HG03060 (cell line): ENCODE results near the gene ENOX1.

Experiments used
- ATAC-seq: cut with Tn5 transposase; IDR thresholded peaks from one replicate; pipeline ENCODE4 v1.9.1; 2021; ENCODE audit warnings: low read depth, moderate number of reproducible peaks; ENCODE audit not compliant: unreplicated experiment

Gene ENOX1

DNA sequence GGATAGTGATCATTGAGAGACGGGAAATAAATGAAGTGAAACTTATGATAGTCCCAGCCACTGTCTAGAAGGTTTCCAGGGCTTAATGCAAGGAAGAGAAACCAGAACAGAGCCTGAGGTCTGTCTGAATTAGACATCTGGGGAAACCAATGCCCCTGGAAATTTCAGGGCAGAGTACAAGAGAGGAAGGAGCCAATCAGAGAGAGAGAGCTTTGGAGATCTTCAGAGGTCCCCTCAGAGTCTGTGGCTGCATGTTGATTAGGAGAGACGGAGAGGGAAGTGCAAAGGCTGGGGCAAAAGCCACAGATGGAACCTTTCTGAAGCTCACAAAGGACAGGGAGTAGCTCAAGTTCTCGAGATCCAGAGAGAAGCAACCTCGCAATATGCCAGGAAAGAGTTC, 385.4 kb downstream of the ENOX1 start:
- ATAC-seq = no peak

GRCh38 chr13:43397111-43397510, 389.7 kb downstream of the ENOX1 start:
- ATAC-seq = no peak

GRCh38 chr13:43391036-43391435, 395.7 kb downstream of the ENOX1 start:
- ATAC-seq = no peak

DNA sequence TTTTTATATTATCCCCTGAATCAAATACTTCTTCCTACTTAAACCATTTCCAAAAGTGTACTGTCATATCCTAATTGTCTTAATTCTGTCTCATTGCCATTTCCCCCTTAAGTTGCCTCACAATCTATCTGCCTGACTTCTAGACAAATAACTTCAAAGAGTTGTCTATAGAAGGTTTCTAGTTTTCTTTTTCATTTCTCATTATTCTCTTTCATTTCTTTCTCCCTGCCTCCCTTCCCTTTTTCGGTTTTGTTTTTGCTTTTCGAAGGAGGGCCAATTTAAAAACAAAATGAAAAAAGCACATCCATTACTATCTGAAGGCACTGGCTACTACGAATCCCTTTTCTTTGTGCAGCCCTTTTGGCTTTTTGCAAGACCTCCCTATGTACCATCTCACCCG, 396.2 kb downstream of the ENOX1 start:
- no peak for ATAC-seq

DNA sequence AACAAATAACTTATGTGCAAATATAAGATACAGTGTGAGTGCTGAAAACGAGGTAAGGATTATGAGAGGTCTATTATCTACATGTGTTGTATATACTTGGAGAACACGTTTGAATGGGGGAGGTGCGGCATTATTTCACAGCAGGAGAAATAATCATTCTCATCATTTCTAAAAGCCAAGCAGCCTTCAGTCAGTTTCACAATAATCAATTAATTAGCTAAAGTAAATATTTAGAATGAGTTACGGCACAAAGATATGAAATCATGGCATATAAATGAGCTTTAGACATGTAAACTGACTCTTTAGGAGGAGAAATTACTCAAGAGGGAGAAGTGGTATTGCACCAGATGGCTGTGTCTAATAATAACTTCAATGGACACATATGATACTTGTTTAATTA, 396.8 kb downstream of the ENOX1 start:
- ATAC-seq = no peak

DNA sequence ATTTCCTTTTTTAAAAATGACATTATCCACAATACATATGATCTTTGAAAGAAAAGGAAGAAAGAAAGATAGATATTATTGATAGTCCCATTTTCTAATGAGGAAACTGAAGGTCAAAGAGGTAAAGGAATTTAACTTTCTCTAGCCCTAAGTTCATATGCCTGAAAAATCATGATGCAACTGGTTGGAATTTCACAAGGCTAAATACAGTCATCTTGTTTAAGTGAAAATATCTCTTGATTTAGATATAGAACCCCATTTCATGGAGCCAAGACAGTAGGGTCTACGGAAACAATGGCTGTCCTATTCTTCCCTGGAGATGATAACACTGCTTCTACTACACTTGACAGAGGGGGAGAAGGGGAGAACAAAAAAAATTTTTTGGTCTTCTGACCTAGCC, 397.2 kb downstream of the ENOX1 start:
- no peak for ATAC-seq

GRCh38 chr13:43388282-43389034, 398.3 kb downstream of the ENOX1 start:
- no peak for ATAC-seq

DNA sequence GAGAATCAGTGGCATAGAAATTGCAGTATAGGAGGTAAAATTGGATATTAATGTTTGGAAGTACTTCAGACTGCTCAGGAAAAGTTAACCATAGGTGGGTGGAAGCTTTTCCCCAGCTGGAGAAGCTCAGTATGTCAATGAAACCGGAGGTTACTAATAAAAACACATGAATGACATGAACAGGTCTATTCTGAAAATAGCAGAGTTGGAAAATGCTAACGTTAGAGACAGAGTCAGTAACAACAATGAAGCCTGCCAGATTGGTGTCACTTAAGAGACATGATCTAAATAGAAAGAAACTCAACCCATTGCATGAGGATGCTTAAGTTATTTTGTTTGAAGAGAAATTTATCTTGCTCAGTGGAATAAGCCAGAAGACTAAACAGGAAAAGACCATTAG, 398.9 kb downstream of the ENOX1 start:
- ATAC-seq = no peak

- no peak for ATAC-seq
Measured at GRCh38 chr13:43383498-43384165, 403.1 kb downstream of the ENOX1 start.

DNA sequence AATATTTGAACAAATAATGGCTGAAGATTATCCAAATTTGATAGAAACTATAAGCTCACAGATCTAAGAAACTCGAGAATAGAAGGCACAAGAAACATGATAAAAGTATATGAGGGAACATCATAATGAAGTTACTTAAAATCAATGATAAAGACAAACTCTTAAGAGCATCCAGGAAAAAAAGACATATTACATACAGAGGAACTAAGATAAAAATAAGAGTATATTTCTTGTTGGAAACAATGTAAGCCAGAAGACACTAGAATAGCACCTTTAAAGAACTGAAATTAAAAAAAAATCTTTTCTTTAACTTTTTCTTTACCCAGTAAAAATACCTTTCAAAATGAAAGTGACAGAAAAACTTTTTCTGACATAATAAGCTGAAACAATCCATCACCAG, 407.0 kb downstream of the ENOX1 start:
- no peak for ATAC-seq

- no peak for ATAC-seq
Measured at GRCh38 chr13:43377973-43378372, 408.8 kb downstream of the ENOX1 start.

DNA sequence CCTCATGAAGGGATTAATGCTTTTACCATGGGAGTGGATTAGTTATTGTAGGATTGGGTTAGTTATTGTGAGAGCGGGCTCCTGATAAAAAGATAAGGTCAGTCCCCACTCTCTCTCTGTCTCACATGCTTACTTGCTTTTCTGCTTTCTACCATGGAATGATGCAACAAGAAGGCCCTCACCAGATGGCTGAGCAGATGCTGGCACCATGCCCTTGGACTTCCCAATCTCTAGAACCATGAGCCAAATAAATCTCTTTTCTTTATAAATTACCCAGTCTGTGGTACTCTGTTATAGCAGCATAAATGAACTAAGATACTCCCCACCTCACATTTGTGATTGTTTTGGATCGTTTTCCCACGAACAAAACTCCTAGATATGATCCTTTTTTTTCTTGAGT, 409.6 kb downstream of the ENOX1 start:
- no peak for ATAC-seq

DNA sequence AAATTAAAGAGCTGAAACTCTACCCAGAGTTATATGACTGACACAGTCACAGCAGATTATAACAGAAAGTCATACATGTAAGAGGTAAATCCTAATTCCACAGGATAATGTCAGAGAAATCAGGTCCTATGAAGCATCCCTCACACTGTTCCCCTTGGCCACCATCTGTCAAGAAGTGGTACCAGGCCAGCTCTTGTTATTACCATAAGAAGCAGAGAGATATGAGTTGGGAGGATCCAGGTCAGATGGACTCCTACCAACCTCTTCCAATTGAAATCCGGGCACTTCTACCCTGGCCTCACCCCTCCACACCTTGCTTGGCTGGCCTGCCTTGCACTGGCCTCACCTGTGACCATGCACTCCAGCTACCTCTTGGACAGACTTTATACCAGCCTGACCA, 410.2 kb downstream of the ENOX1 start:
- no peak for ATAC-seq

DNA sequence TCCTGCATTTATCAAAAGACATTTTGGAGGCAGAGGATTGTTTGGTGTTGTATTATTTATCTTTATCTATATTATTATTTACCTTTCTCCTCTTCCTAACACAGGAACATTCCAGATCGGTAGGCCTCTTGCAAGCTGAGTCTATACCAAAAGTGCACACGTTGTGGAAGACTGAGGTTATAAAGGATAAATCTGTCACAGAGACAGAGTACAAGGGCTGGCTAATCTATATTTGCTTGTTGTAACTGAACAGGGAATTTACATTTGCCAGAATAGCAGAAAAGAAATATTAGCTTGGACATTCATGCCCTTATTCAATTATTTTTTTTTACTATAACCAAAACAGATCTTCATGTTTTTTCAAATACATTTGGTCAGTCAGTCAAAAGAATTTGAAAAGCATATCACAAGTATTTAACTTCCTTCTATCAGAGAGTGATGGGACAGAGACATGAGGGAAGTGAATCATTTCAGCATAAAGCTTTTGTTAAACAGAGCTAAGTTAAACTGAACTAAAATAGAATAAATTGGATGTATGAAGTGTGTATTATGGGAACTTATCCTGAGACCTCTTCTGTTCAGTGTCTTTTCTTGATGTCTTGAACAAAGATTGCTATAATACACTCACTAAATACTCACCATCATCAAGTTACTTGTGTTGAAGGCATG, 410.8 kb downstream of the ENOX1 start:
- no peak for ATAC-seq

GRCh38 chr13:43374621-43375020, 412.2 kb downstream of the ENOX1 start:
- ATAC-seq = no peak

DNA sequence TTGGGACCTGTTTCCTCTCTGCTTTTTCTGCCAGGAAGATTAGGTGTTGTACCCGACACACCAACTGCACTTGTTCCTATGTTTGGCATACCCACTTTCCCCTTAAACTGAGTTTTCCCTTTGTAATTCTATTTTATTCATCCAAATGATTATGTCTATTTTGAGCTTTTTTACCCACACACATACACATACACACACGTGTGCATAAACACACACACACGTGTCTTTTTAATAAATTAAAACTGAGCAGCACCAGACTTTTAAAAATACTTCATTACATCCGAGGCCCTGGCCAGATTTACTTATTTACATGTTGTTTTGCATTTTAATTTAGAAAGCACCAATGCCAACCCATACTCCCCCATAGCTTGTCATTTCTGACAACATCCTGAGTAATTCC, 413.4 kb downstream of the ENOX1 start:
- ATAC-seq = no peak

DNA sequence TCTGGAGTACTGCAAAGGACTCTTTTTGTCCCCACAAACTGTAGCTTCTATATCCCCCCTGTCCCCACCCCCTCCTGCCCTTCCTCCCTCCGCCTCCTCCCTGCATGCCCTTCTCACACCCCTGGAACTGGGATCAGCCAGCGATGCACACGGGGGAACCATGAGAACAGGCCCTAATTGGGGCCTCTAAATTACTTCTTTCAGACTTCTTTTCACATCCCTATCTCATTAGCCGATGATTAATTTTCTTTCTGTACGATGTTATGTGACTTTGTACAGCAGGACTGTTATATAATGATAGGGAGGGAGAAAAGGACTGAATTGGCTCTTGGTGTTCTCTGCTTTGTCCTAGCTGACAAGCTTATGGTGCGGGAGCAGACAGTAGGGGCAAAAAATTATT, 415.9 kb downstream of the ENOX1 start:
- no peak for ATAC-seq

- ATAC-seq = no peak
Measured at GRCh38 chr13:43369319-43369718, 417.5 kb downstream of the ENOX1 start.

DNA sequence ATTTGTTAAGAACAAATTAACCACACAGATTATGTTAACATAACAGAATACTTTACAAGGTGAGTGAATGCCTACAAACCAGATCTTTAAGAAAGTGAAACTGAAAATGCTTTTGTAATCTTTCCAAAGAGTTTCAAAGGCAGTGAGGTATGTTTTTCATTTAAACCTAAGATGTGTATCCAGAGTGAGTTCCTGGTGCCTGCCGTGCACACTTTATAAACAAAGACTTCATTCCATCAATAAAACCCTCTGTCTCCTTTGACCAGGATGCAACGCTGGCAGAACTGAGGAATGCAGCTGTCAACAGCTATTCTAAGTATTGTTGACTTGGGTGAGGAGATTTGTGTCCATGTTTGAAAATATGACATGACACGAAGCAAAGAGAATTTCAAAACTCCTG, 418.8 kb downstream of the ENOX1 start:
- no peak for ATAC-seq

DNA sequence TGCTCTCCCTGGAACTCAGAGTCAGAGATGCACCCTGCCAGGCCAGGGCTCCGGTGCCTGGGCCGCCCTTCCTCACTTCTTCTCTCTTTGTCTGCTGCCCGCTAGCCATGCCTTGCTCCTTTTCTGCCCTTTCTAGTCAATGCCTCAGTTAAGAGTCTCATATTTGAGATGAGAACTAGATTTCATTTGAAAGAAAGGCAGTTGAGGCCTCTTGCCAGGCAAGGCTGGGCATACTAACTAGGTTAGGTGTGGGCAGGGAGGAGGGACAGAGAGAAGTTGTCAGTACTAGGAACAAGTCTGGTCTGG, 421.8 kb downstream of the ENOX1 start:
- no peak for ATAC-seq

- no peak for ATAC-seq
Measured at GRCh38 chr13:43364210-43365038, 422.3 kb downstream of the ENOX1 start.
